ENCODE data around the gene TTLL1.
"Not testable (repeated sequence)": the region's sequence is repeated elsewhere in the genome, so short reads cannot be mapped to it uniquely, and the experiment has no call there.

TTLL1 gene

DNA sequence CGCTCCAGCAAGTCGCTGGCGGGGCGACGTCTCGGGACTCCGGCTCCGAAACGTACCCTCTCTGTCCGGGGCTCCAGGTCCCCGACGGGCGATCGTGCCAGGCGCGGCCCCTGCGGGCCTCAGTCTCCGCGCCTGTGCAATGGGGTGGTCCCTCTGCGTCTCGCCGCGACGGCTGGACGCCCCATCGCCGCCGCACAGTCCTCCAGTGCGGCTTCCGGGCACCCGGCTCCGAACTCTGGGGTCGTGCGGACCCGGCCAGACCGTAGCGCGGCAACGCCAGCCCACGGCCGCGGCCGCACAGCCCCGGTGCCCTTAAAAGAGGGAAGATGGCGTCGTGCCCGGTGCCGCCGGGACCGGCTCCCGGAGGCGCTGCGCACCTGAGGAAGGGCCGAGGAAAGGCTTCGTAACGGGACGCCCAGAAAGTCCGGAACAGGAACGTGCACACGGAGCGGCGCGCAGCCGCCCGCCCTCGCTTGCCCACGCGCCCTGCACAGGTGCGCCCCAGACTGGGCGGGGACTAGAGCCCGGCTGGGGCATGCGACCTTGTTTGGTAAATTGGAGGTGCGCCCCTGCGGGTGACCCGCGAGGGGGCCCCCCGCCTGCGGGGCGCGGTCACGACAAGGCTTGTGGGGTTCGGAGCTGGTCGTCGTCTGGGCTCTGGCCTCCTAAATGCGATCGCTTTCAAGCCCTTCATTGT lies 21.9 kb upstream of the TTLL1 start:
- DNase-seq (ENCODE audit: low spot score), result peak; percentile 60
- in situ Hi-C loops (cut with MboI; ENCODE audit: low sequenced_read_pairs, unreplicated experiment), result no loop called here
- no peak for TF ChIP-seq CTCF (IDR thresholded peaks at IDR 0.05; ENCODE audit: borderline replicate concordance, control extremely low read depth, extremely low read depth, insufficient read depth, missing control alignments)

- TF ChIP-seq CTCF (IDR thresholded peaks at IDR 0.05; ENCODE audit: borderline replicate concordance, control extremely low read depth, extremely low read depth, insufficient read depth, missing control alignments), result peak; percentile 15
- in situ Hi-C loops (cut with MboI; ENCODE audit: low sequenced_read_pairs, unreplicated experiment), result no loop called here
- peak; percentile 64 for DNase-seq (ENCODE audit: low spot score)
Observed at GRCh38 chr22:43110444-43110926, 21.3 kb upstream of the TTLL1 start, which contains the start of gene BIK. BIK (plus strand) TSS chr22:43110750; CDS start chr22:43124023, 13,273 bp downstream.

DNA sequence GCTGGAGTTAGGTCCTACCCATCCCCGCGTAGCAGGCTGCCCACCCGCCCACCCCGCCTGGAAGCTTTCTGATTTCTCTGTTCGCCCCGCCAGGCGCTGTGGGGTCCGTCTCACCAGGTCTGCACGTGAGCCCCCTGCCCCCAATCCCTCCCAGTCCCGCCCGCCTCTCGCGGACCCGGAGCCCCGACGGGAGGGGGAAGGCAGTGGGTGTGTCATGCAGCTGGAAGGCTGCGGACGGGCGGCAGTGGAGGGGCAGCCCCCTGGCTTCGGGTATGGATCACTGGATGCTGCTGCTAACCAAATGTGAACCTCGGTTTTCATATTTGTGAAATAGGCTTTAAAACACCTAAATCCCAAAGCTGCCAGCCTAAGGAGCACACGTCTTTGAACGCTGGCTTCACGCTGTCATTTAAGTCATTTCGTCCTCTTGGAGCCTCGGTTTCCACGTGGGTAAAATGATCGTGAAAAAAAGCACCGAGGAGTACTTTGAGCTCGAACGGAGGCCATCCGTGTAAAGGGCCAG lies 20.8 kb upstream of the TTLL1 start:
- TF ChIP-seq CTCF (IDR thresholded peaks at IDR 0.05; ENCODE audit: borderline replicate concordance, control extremely low read depth, extremely low read depth, insufficient read depth, missing control alignments), result no peak
- in situ Hi-C loops (cut with MboI; ENCODE audit: low sequenced_read_pairs, unreplicated experiment), result no loop called here
- no peak for DNase-seq (ENCODE audit: low spot score)

DNA sequence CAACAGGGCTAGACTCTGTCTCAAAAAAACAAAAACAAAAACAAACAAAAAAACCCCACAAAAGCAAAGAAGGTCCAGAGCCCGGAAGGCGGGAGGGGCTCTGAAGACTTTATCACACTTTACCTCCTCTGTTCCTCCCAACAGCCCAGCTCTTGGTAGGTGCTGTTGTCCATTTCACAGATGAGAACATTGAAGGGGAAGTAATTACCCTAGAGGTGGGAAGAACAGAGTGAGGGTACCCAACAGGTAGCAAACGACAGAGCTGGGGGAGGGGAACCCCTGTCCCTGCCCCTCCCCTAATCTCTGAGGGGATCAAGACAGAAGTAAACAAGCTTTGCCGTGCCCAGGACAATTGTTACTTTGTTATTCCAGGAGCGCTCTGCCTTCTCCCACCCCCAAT lies 20.3 kb upstream of the TTLL1 start:
- in situ Hi-C loops (cut with MboI; ENCODE audit: low sequenced_read_pairs, unreplicated experiment), result no loop called here
- no peak for TF ChIP-seq CTCF (IDR thresholded peaks at IDR 0.05; ENCODE audit: borderline replicate concordance, control extremely low read depth, extremely low read depth, insufficient read depth, missing control alignments)
- DNase-seq (ENCODE audit: low spot score), result no peak

DNA sequence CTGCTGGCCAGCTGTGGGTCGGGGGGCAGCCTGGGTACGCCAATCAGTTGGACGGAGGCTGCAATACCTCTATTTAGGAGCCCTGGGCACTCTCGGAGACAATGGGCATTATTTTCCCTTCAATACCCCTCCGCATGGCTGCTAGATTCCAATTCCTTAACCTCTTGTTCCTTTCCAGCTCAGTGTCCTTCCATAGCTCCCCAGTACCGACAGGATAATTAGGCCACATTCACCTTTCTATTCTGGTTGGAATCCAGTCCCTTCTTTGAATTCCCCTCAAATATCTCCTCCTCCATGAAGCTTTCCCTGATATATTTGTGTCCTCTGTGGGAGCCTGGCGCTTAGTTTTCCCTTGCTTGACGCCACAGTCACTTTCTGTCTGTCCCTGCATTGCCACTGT lies 17.1 kb upstream of the TTLL1 start:
- DNase-seq (ENCODE audit: low spot score), result no peak
- TF ChIP-seq CTCF (IDR thresholded peaks at IDR 0.05; ENCODE audit: borderline replicate concordance, control extremely low read depth, extremely low read depth, insufficient read depth, missing control alignments), result no peak
- in situ Hi-C loops (cut with MboI; ENCODE audit: low sequenced_read_pairs, unreplicated experiment), result no loop called here

DNA sequence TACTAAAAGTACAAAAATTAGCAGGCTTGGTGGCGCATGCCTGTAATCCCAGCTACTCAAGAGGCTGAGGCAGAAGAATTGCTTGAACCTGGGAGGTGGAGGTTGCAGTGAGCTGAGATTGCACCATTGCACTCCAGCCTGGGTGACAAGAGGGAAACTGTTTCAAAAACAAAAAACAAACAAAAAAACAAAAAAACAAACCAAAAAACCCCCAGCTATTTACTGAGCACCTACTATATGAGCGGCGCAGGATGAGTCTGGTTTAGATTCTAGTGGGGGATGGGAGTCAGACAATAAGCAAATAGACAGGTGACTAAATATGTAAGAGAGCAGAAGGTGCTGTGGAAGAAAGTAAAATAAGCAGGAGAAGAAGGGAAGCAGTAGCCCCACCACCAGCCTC lies 15.8 kb upstream of the TTLL1 start:
- in situ Hi-C loops (cut with MboI; ENCODE audit: low sequenced_read_pairs, unreplicated experiment), result not testable (repeated sequence)

DNA sequence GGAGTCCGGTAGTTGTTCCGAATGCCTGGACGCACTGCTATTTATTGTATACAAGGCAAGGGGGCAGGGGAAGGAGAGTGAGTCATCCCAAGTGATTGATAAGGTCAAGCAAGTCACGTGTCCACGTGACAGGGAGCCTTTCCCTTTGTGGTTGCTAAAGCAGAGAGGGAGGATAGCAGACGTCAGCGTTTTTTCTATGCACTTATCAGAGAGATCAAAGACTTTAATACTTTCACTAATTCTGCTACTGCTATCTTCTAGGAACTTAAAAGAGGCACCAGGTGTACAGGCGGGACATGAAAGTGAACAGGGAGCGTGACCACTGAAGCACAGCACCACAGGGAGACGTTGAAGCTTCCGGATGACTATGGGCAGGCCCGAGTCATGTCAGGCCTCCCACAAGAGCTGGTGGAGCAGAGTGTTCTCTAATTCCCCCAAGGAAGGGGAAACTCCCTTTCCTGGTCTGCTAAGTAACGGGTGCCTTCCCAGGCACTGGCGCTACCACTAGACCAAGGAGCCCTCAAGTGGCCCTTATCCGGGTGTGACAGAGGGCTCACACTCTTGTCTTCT lies 14.9 kb upstream of the TTLL1 start:
- DNase-seq (ENCODE audit: low spot score); in situ Hi-C loops (cut with MboI; ENCODE audit: low sequenced_read_pairs, unreplicated experiment): not testable (repeated sequence)

More for the DNA sequence above, 15.8 kb upstream of the TTLL1 start:
- not testable (repeated sequence) for DNase-seq (ENCODE audit: low spot score)

All from GM13976 (cell line).